HEK293 (cell line): Measurements from ENCODE around the gene POGZ.
A peak's percentile ranks its signal among the peaks of the same experiment; 100 is the strongest.

ENCODE experiments used
- CTCF ChIA-PET: fragments of 350-600 bp; formaldehyde crosslinking; extraction: SDS; loops from one replicate; lab custom pipeline; 2021; ENCODE audit warnings: antibody characterized with exemption; lab: Yijun Ruan, JAX
- POLR2A ChIA-PET: fragments of 300-600 bp; formaldehyde crosslinking; extraction: SDS; loops from one replicate; lab custom pipeline; 2020; ENCODE audit warnings: antibody characterized with exemption, inconsistent platforms; lab: Yijun Ruan, JAX
- H3K27ac ChIP-seq: fragments of 200-500 bp; sonication (Bioruptor generic); 2 replicates; pipeline ENCODE4 v1.5.1; 2014; ENCODE audit warnings: low read depth, low read length, control low read depth, inconsistent platforms; ENCODE audit errors: extremely low read depth
- H3K36me3 ChIP-seq, 2 experiments: fragments of 200-500 bp in 1 of 2; sonication (Bioruptor generic) in 1 of 2; 1 replicate in 1 of 2; 2 replicates in 1 of 2; pipeline ENCODE4 v1.5.1; 2014 to 2017; ENCODE audit warnings: inconsistent platforms in 2 of 2, low read length in 2 of 2; ENCODE audit not compliant: control insufficient read depth in 2 of 2, insufficient read depth in 1 of 2
- H3K4me1 ChIP-seq: fragments of 200-500 bp; sonication (Bioruptor generic); 2 replicates; pipeline ENCODE4 v1.5.1; 2014; ENCODE audit warnings: mild to moderate bottlenecking, low read length, inconsistent platforms; ENCODE audit not compliant: control insufficient read depth, insufficient read depth
- H3K4me3 ChIP-seq: 2 replicates; pipeline ENCODE4 v1.5.1; 2011; ENCODE audit warnings: low read depth, mild to moderate bottlenecking, control low read depth, low read length, moderate library complexity
- H3K9me3 ChIP-seq: fragments of 200-500 bp; sonication (Bioruptor generic); 2 replicates; pipeline ENCODE4 v1.5.1; 2014; ENCODE audit warnings: low read depth, low read length, inconsistent platforms; ENCODE audit not compliant: control insufficient read depth, insufficient read depth
- CTCF ChIP-seq: fragments of 450-650 bp; formaldehyde crosslinking; IDR thresholded peaks from 2 replicates; pipeline ENCODE4 v1.5.1; 2016; ENCODE audit warnings: missing biosample characterization, missing genetic modification characterization
- GFI1B ChIP-seq: fragments of 450-650 bp; formaldehyde crosslinking; IDR thresholded peaks from 2 replicates; pipeline ENCODE4 v1.5.1; 2016; ENCODE audit warnings: missing biosample characterization, missing genetic modification characterization
- OSR2 ChIP-seq: fragments of 450-650 bp; formaldehyde crosslinking; IDR thresholded peaks from 2 replicates; pipeline ENCODE4 v1.5.1; 2016; ENCODE audit warnings: missing biosample characterization, missing genetic modification characterization
- PBX3 ChIP-seq: sonication (generic); formaldehyde crosslinking; IDR thresholded peaks from 2 replicates; pipeline ENCODE4 v1.8.1; 2022; ENCODE audit warnings: mild to moderate bottlenecking, moderate library complexity, missing genetic modification reagents
- PRDM6 ChIP-seq: fragments of 450-650 bp; formaldehyde crosslinking; IDR thresholded peaks from 2 replicates; pipeline ENCODE4 v1.5.1; 2017; ENCODE audit warnings: missing biosample characterization, missing genetic modification characterization
- REST ChIP-seq: fragments of 450-650 bp; formaldehyde crosslinking; IDR thresholded peaks from 2 replicates; pipeline ENCODE4 v1.5.1; 2016; ENCODE audit warnings: missing biosample characterization, missing genetic modification characterization
- SP7 ChIP-seq: fragments of 450-650 bp; formaldehyde crosslinking; IDR thresholded peaks from 2 replicates; pipeline ENCODE4 v1.5.1; 2016; ENCODE audit warnings: missing biosample characterization, missing genetic modification characterization
- WT1 ChIP-seq: fragments of 450-650 bp; formaldehyde crosslinking; IDR thresholded peaks from 2 replicates; pipeline ENCODE4 v1.5.1; 2016; ENCODE audit warnings: missing biosample characterization, missing genetic modification characterization
- ZBTB17 ChIP-seq: fragments of 450-650 bp; formaldehyde crosslinking; IDR thresholded peaks from 2 replicates; pipeline ENCODE4 v1.5.1; 2016; ENCODE audit warnings: missing biosample characterization, missing genetic modification characterization
- ZBTB20 ChIP-seq: fragments of 450-650 bp; formaldehyde crosslinking; IDR thresholded peaks from 2 replicates; pipeline ENCODE4 v1.5.1; 2016; ENCODE audit warnings: missing biosample characterization, missing genetic modification characterization
- ZBTB44 ChIP-seq: fragments of 450-650 bp; IDR thresholded peaks from 2 replicates; pipeline ENCODE4 v1.5.1; 2018; ENCODE audit warnings: missing biosample characterization, mild to moderate bottlenecking, missing genetic modification characterization
- ZFP69B ChIP-seq: fragments of 450-650 bp; formaldehyde crosslinking; IDR thresholded peaks from 2 replicates; pipeline ENCODE4 v1.5.1; 2016; ENCODE audit warnings: missing biosample characterization, missing genetic modification characterization
- ZNF138 ChIP-seq: fragments of 450-650 bp; formaldehyde crosslinking; IDR thresholded peaks from 2 replicates; pipeline ENCODE4 v1.5.1; 2016; ENCODE audit warnings: missing biosample characterization, missing genetic modification characterization, borderline replicate concordance
- ZNF335 ChIP-seq: fragments of 450-650 bp; formaldehyde crosslinking; conservative IDR thresholded peaks from 2 replicates; pipeline ENCODE4 v1.5.1; 2016; ENCODE audit warnings: missing biosample characterization, missing genetic modification characterization
- ZNF521 ChIP-seq: fragments of 450-650 bp; formaldehyde crosslinking; IDR thresholded peaks from 2 replicates; pipeline ENCODE4 v1.5.1; 2017; ENCODE audit warnings: missing biosample characterization, mild to moderate bottlenecking, missing genetic modification characterization
- ZNF600 ChIP-seq: fragments of 450-650 bp; formaldehyde crosslinking; IDR thresholded peaks from 2 replicates; pipeline ENCODE4 v1.5.1; 2016; ENCODE audit warnings: missing biosample characterization, missing genetic modification characterization
- ZNF626 ChIP-seq: fragments of 450-650 bp; sonication (Bioruptor Pico); formaldehyde crosslinking; IDR thresholded peaks from 2 replicates; pipeline ENCODE4 v1.5.1; 2018; ENCODE audit warnings: missing biosample characterization, missing genetic modification characterization, inconsistent platforms
- ZNF660 ChIP-seq: fragments of 450-650 bp; IDR thresholded peaks from 2 replicates; pipeline ENCODE4 v1.5.1; 2018; ENCODE audit warnings: missing biosample characterization, mild to moderate bottlenecking, missing genetic modification characterization
- ZNF785 ChIP-seq: fragments of 450-650 bp; formaldehyde crosslinking; IDR thresholded peaks from 2 replicates; pipeline ENCODE4 v1.5.1; 2016; ENCODE audit warnings: missing biosample characterization, missing genetic modification characterization

Gene POGZ

GRCh38 chr1:151447696-151448095, 11.6 kb downstream of the POGZ start (continued):
- TF ChIP-seq ZNF521 (tag by site-specific recombination) (no peak), PBX3 (CRISPR knock-in tag) (no peak)

GRCh38 chr1:151444783-151445177, 14.5 kb downstream of the POGZ start:
- CTCF ChIA-PET, result interaction anchor here (0.7 to 1.7 kb wide), 13 partner anchors 9 to 437 kb away, joined by 3 to 8 read pairs (median 4); no protein-coding TSS in a partner anchor
- no peak overlapping the region for H3K27ac ChIP-seq
- H3K36me3 ChIP-seq, result peaks cover 6 to 18% of the 10 kb centered on the region in 2 experiments; a peak in 2 of 3 replicates
- H3K4me1 ChIP-seq, result peaks cover 6% of the 10 kb centered on the region; the same call in 1 of the 2 replicates
- H3K4me3 ChIP-seq, result no peak overlapping the region
- POLR2A ChIA-PET, result interaction anchor here (0.6 to 1.2 kb wide), 5 partner anchors 11 to 96 kb away, joined by 3 to 8 read pairs (median 4); partner anchors contain the start of gene TUFT1
- H3K9me3 ChIP-seq, result no peaks in the 10 kb centered on the region
- TF ChIP-seq GFI1B (tag by site-specific recombination) (no peak), ZNF600 (tag by site-specific recombination) (0 out of 2 replicates have a peak, but pooled peaks have one; percentile 2), REST (tag by site-specific recombination) (0 out of 2 replicates have a peak, but pooled peaks have one; percentile 24), ZBTB17 (tag by site-specific recombination) (peak; percentile 53)
- TF ChIP-seq, all 188 proteins: peak for 3

GRCh38 chr1:151443846-151444782, 15.2 kb downstream of the POGZ start:
- Histone ChIP-seq H3K4me3 (no peak overlapping the region), H3K4me1 (peaks cover 6% of the 10 kb centered on the region; the same call in 1 of the 2 replicates), H3K36me3 (peaks cover 11 to 23% of the 10 kb centered on the region in 2 experiments), H3K9me3 (no peaks in the 10 kb centered on the region), H3K27ac (no peak overlapping the region)
- CTCF ChIA-PET, result interaction anchor here (0.6 to 1.7 kb wide), 17 partner anchors 9 to 437 kb away, joined by 3 to 8 read pairs (median 4); no protein-coding TSS in a partner anchor
- POLR2A ChIA-PET, result interaction anchor here (0.6 to 1.2 kb wide), 4 partner anchors 10 to 97 kb away, joined by 3 to 5 read pairs (median 4); partner anchors contain the start of gene TUFT1
- TF ChIP-seq ZNF138 (no peak), ZFP69B (tag by site-specific recombination) (0 out of 2 replicates have a peak, but pooled peaks have one; percentile 34), PRDM6 (tag by site-specific recombination) (peak; percentile 86), ZNF335 (tag by site-specific recombination) (peak; percentile 13; the same call in 1 of the 2 replicates), ZNF626 (tag by site-specific recombination) (no peak), ZNF600 (tag by site-specific recombination) (peak; percentile 97), ZNF785 (no peak), ZBTB20 (tag by site-specific recombination) (0 out of 2 replicates have a peak, but pooled peaks have one; percentile 36), ZNF660 (tag by site-specific recombination) (peak; percentile 68), CTCF (peak; percentile 70), WT1 (tag by site-specific recombination) (peak; percentile 15; the same call in 1 of the 2 replicates), OSR2 (peak; percentile 89), SP7 (tag by site-specific recombination) (peak; percentile 66; the same call in 1 of the 2 replicates), ZBTB44 (tag by site-specific recombination) (peak; percentile 51; the same call in 1 of the 2 replicates)
